ENCODE results near the gene CTPS1.

DNA sequence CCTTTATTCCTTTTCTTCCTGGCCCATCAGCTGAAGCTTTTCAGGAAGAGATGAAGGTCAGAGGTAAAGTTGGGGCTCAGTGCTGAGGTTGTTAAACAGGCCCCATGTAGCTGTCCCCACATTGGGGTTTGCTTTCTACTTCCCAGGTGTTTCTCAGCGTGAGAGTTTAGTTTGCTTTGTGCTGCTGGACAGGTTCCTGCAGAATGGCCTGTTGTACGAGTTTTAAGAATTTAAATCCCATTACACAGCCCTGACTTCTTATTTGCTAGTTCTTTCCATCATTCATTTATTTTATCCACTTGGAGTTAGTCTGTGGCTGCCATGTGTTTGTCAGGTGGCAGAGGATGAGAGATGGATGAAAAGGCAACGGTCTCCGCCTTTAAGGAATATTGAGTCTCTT lies 19.2 kb downstream of the CTPS1 start:
- TF ChIP-seq, protein P1, sequence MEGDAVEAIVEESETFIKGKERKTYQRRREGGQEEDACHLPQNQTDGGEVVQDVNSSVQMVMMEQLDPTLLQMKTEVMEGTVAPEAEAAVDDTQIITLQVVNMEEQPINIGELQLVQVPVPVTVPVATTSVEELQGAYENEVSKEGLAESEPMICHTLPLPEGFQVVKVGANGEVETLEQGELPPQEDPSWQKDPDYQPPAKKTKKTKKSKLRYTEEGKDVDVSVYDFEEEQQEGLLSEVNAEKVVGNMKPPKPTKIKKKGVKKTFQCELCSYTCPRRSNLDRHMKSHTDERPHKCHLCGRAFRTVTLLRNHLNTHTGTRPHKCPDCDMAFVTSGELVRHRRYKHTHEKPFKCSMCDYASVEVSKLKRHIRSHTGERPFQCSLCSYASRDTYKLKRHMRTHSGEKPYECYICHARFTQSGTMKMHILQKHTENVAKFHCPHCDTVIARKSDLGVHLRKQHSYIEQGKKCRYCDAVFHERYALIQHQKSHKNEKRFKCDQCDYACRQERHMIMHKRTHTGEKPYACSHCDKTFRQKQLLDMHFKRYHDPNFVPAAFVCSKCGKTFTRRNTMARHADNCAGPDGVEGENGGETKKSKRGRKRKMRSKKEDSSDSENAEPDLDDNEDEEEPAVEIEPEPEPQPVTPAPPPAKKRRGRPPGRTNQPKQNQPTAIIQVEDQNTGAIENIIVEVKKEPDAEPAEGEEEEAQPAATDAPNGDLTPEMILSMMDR (conservative IDR thresholded peaks at IDR 0.05 in 1 of 2, IDR thresholded peaks at IDR 0.05 in 1 of 2; ENCODE audit: low read depth in 1 of 2, low read length in 2 of 2) = no peak
- TF ChIP-seq EZH2 (IDR thresholded peaks at IDR 0.05; ENCODE audit: low read length, missing control alignments) = no peak

All from fibroblast of lung (primary cell).